Breast epithelium (tissue), 4 donors: ENCODE results near the gene PHAX. TPM values are rescaled to one million over a fixed set of nuclear protein-coding genes. Genes with fewer than 3 reads are reported as not detected.
"Not testable (repeated sequence)": the region's sequence is repeated elsewhere in the genome, so short reads cannot be mapped to it uniquely, and the experiment has no call there.

Experiments
- DNase-seq, 2 donors: peaks; one replicate each; pipeline ENCODE4 v3.0.0-alpha.2; 2019; ENCODE audit warnings: low spot score in 2 of 2
- H3K27ac ChIP-seq, 2 donors: fragments of 200-600 bp; sonication (generic) in 1 of 2; one replicate each; pipeline ENCODE4 v1.5.1; 2016 to 2019; ENCODE audit warnings: mild to moderate bottlenecking in 1 of 2
- H3K27me3 ChIP-seq, 2 donors: fragments of 200-600 bp; sonication (generic) in 1 of 2; one replicate each; pipeline versions ENCODE4 v1.5.1 to v1.6.0; 2017 to 2019; ENCODE audit warnings: control low read depth in 1 of 2, mild to moderate bottlenecking in 1 of 2
- H3K36me3 ChIP-seq: fragments of 200-600 bp; one replicate; pipeline ENCODE4 v1.5.1; 2019
- H3K4me1 ChIP-seq, 2 donors: fragments of 200-600 bp; sonication (generic); one replicate each; pipeline ENCODE4 v1.5.1; 2016 to 2019; ENCODE audit warnings: control low read depth in 1 of 2
- H3K4me3 ChIP-seq, 3 donors: fragments of 200-600 bp; sonication (generic); 1 replicate in 2 of 3; 2 replicates in 1 of 3; pipeline ENCODE4 v1.5.1; 2016 to 2019; ENCODE audit warnings: mild to moderate bottlenecking in 3 of 3, moderate library complexity in 2 of 3
- H3K9me3 ChIP-seq, 2 donors: fragments of 200-600 bp; sonication (generic) in 1 of 2; one replicate each; pipeline ENCODE4 v1.5.1; 2016 to 2019; ENCODE audit warnings: control low read depth in 1 of 2
- POLR2A ChIP-seq: fragments of 450-650 bp; IDR thresholded peaks from one replicate; pipeline ENCODE4 v1.6.1; 2016; ENCODE audit warnings: antibody characterized with exemption, mild to moderate bottlenecking, moderate library complexity
- POLR2AphosphoS5 ChIP-seq, 3 donors: sonication (generic); formaldehyde crosslinking; IDR thresholded peaks; one replicate each; pipeline ENCODE4 v1.6.1; 2017; ENCODE audit warnings: antibody characterized with exemption in 3 of 3
- intact Hi-C: fragments of 100-400 bp; cut with DNase I; formaldehyde crosslinking; loops from one replicate; pipeline ENCODE4 v1.15.1; 2023; ENCODE audit warnings: low total_unique reads
- total RNA-seq, 3 donors: library from RNA; depleted of rRNA; stranded (reverse); fragments of >200 nt; gene quantifications; one replicate each; pipeline ENCODE4 v1.1.0, GENCODE V29; 2016
- TF ChIP-seq, protein P1 (sequence below), 3 donors: fragments of 450-650 bp; IDR thresholded peaks; one replicate each; pipeline ENCODE4 v1.5.1; 2016 to 2017; ENCODE audit warnings: antibody characterized with exemption in 3 of 3, mild to moderate bottlenecking in 3 of 3, moderate library complexity in 3 of 3

PHAX gene
- total RNA-seq, 3 donors from 2014 or later = 44.9 to 58.7 (median 54.7) TPM

- H3K27me3 ChIP-seq = no peaks in the 10 kb centered on the region
- intact Hi-C loops = no loop called here
- H3K4me1 ChIP-seq = no peaks in the 10 kb centered on the region
- TF ChIP-seq, protein P1, sequence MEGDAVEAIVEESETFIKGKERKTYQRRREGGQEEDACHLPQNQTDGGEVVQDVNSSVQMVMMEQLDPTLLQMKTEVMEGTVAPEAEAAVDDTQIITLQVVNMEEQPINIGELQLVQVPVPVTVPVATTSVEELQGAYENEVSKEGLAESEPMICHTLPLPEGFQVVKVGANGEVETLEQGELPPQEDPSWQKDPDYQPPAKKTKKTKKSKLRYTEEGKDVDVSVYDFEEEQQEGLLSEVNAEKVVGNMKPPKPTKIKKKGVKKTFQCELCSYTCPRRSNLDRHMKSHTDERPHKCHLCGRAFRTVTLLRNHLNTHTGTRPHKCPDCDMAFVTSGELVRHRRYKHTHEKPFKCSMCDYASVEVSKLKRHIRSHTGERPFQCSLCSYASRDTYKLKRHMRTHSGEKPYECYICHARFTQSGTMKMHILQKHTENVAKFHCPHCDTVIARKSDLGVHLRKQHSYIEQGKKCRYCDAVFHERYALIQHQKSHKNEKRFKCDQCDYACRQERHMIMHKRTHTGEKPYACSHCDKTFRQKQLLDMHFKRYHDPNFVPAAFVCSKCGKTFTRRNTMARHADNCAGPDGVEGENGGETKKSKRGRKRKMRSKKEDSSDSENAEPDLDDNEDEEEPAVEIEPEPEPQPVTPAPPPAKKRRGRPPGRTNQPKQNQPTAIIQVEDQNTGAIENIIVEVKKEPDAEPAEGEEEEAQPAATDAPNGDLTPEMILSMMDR (IDR thresholded peaks at IDR 0.05) = no peak
- no peak for TF ChIP-seq POLR2AphosphoS5 (IDR thresholded peaks at IDR 0.05)
- TF ChIP-seq POLR2A = no peak
- DNase-seq = no peak
- H3K9me3 ChIP-seq = no peaks in the 10 kb centered on the region
- H3K36me3 ChIP-seq = no peaks in the 10 kb centered on the region
- H3K4me3 ChIP-seq = no peak overlapping the region
- no peak overlapping the region for H3K27ac ChIP-seq
These were observed 50.3 kb downstream of the PHAX start for GRCh38 chr5:126651013-126651577.

DNA sequence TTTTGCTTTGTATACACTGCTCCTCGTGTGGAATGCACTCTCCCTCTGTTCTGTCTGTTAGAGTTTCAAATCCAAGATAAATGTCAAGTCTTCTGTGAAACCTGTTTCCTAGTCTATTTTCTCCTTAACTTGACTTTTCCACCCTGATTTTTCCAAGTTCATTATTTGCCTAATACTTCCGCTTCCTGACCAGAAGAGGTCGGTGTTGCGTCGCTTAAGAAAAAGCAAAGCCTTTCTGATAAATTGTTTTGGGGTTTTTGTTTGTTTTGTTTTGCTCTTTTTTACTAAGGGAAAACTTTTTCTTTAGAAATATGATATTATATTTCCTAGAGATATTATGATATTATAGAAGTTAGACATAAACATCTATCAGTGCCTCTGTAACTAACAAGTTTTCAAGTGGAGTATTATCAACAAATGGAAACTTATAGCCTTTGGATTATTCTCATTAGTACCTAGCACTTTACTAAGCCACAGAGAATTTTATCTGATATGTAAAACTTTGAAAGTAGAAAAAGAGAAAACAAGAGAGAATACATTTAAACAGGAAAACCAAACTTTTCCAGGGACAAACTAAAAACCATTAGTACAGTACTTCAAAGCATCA is 55.8 kb downstream of the PHAX start:
- no peak for TF ChIP-seq POLR2A
- TF ChIP-seq, protein P1 (IDR thresholded peaks at IDR 0.05) = peak; percentile 27 to 57 (median 52)
- TF ChIP-seq POLR2AphosphoS5 (IDR thresholded peaks at IDR 0.05) = no peak
- no peak for DNase-seq

DNA sequence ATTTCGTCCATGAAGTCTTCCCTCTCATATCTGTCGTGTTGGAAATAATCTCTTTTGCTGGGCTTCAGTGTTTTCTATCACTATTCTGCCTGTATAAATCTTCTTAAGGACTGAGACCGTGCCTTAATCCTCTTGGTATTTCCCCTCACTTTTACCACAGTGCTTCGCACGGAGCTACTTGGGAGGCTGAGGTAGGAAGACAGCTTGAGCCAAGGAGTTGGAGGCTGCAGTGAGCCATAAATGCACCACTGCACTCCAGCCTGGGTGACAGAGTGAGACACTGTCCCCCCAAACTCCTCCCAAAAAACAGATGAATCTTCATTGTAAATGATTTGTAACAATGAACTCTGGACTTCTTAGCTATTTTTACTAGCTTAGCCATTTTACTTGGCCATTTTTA is 57.8 kb downstream of the PHAX start:
- H3K9me3 ChIP-seq = no peaks in the 10 kb centered on the region
- intact Hi-C loops = no loop called here
- no peaks in the 10 kb centered on the region for H3K36me3 ChIP-seq
- no peak overlapping the region for H3K4me3 ChIP-seq
- H3K27me3 ChIP-seq = no peaks in the 10 kb centered on the region
- no peaks in the 10 kb centered on the region for H3K4me1 ChIP-seq
- TF ChIP-seq, protein P1 (IDR thresholded peaks at IDR 0.05) = no peak
- TF ChIP-seq POLR2A = no peak
- TF ChIP-seq POLR2AphosphoS5 (IDR thresholded peaks at IDR 0.05) = no peak
- DNase-seq = no peak
- H3K27ac ChIP-seq = no peak overlapping the region

More for the DNA sequence above, 55.8 kb downstream of the PHAX start:
- no peaks in the 10 kb centered on the region for H3K27me3 ChIP-seq
- H3K4me1 ChIP-seq = no peaks in the 10 kb centered on the region
- H3K9me3 ChIP-seq = no peaks in the 10 kb centered on the region
- H3K36me3 ChIP-seq = no peaks in the 10 kb centered on the region
- intact Hi-C loops = no loop called here
- no peak overlapping the region for H3K27ac ChIP-seq
- no peak overlapping the region for H3K4me3 ChIP-seq

- H3K4me1 ChIP-seq = no peaks in the 10 kb centered on the region
- no peaks in the 10 kb centered on the region for H3K9me3 ChIP-seq
- H3K27ac ChIP-seq = no peak overlapping the region
- no peak for TF ChIP-seq POLR2AphosphoS5 (IDR thresholded peaks at IDR 0.05)
- TF ChIP-seq, protein P1 (IDR thresholded peaks at IDR 0.05) = no peak
- no peak for TF ChIP-seq POLR2A
- H3K27me3 ChIP-seq = no peaks in the 10 kb centered on the region
- intact Hi-C loops = no loop called here
- H3K36me3 ChIP-seq = no peaks in the 10 kb centered on the region
- no peak for DNase-seq
- no peak overlapping the region for H3K4me3 ChIP-seq
These were observed 59.2 kb downstream of the PHAX start for GRCh38 chr5:126659805-126660482.

DNA sequence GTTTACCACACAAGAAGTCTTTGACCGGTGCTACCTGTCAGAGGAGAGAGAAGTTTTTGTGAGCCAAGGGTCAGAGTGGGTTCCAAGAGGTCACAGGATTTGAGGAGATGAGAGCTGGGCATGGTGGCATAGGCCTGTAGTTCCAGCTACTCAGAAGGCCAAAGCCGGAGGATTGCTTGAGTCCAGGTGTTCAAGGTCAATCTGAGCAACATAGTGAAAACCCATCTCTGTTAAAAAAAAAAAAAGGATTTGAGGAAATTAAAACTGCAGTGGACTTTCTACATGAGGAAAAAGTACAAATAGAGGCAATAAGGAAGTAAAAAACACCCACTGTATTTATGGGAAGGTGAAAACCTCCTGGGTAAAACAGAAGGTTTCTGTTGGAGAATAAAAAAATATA is 63.8 kb downstream of the PHAX start:
- TF ChIP-seq POLR2A (no peak), POLR2AphosphoS5 (IDR thresholded peaks at IDR 0.05) (no peak)
- TF ChIP-seq, protein P1 (IDR thresholded peaks at IDR 0.05) = no peak
- DNase-seq = no peak
- Histone ChIP-seq H3K4me3 (no peak overlapping the region), H3K27me3 (no peaks in the 10 kb centered on the region), H3K4me1 (no peaks in the 10 kb centered on the region), H3K36me3 (no peaks in the 10 kb centered on the region), H3K9me3 (no peaks in the 10 kb centered on the region), H3K27ac (no peak overlapping the region)
- intact Hi-C loops = no loop called here

DNA sequence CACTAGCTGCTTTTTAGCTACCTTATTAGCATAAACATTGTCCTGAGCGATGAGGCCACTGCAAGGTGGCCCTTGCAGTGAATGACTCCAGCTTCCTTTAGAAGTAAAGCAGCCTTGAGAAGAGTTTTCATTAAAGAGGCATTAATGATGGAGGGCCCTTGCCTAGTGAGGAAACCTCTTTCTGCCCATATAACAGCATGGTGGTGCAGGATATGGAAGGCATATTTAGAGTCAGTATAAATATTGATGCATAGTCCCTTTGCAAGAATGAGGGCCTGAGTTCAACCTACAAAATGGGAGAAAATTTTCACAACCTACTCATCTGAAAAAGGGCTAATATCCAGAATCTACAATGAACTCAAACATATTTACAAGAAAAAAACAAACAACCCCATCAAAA is 69.4 kb downstream of the PHAX start:
- H3K4me1 ChIP-seq, H3K4me3 ChIP-seq, H3K27ac ChIP-seq, DNase-seq, H3K36me3 ChIP-seq, intact Hi-C loops, H3K27me3 ChIP-seq, H3K9me3 ChIP-seq: not testable (repeated sequence)

DNA sequence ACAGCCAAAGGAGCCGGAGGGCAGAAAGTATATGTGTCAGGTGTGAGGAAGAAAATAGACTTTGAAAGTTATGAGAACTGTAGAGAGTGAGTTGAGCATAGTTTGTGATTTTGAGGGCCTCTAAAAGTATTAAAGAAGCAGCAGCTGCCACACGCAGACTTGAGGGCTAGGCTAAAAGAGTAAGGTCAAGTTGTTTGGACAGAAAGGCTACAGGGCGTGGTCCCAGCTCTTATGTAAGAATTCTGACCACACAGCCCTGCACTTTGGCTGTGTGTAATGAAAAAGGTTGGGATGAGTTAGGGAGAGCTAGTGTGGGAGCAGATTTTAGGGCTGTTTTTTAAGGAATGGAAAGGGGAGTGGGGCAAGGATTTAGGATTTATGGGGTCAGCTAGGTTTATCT is 70.9 kb downstream of the PHAX start:
- H3K9me3 ChIP-seq, DNase-seq, H3K4me1 ChIP-seq, H3K4me3 ChIP-seq, H3K27ac ChIP-seq, H3K27me3 ChIP-seq, intact Hi-C loops, H3K36me3 ChIP-seq: not testable (repeated sequence)
